HG02943 (cell line): Measurements from ENCODE around the gene BYSL.

Source experiments
- ATAC-seq: cut with Tn5 transposase; IDR thresholded peaks from one replicate; pipeline ENCODE4 v1.9.1; 2021; ENCODE audit warnings: mild to moderate bottlenecking, low read depth, moderate library complexity; ENCODE audit not compliant: unreplicated experiment

BYSL gene

GRCh38 chr6:41920921-41921711, at the start of gene BYSL, which contains the start of gene MED20:
Gene BYSL (plus strand): TSS chr6:41921499. CDS start chr6:41921563, 64 bp downstream.
Gene MED20 (minus strand): TSS chr6:41921139. CDS start chr6:41921018, 121 bp downstream.
- ATAC-seq: peak; percentile 90

- ATAC-seq: no peak
Observed at GRCh38 chr6:41871691-41872090, 49.6 kb upstream of the BYSL start.

- no peak for ATAC-seq
Observed at GRCh38 chr6:41872147-41872546, 49.2 kb upstream of the BYSL start.

GRCh38 chr6:41874741-41875140, 46.6 kb upstream of the BYSL start:
- ATAC-seq: no peak

- ATAC-seq: no peak
Observed at GRCh38 chr6:41877051-41877680, 44.1 kb upstream of the BYSL start.

GRCh38 chr6:41878246-41878645, 43.1 kb upstream of the BYSL start:
- ATAC-seq: no peak

- no peak for ATAC-seq
Observed at GRCh38 chr6:41878961-41879405, 42.3 kb upstream of the BYSL start.

GRCh38 chr6:41881506-41881905, 39.8 kb upstream of the BYSL start:
- no peak for ATAC-seq

GRCh38 chr6:41884957-41885356, 36.3 kb upstream of the BYSL start:
- ATAC-seq: no peak

- ATAC-seq: no peak
Observed at GRCh38 chr6:41885930-41886329, 35.4 kb upstream of the BYSL start.

- no peak for ATAC-seq
Observed at GRCh38 chr6:41887331-41887751, 34.0 kb upstream of the BYSL start.

GRCh38 chr6:41892921-41893564, 28.3 kb upstream of the BYSL start:
- no peak for ATAC-seq

- peak; percentile 27 for ATAC-seq
Observed at GRCh38 chr6:41894366-41895299, 26.7 kb upstream of the BYSL start.

GRCh38 chr6:41895300-41896233, 25.7 kb upstream of the BYSL start, which contains the start of gene USP49:
Gene USP49 (minus strand): TSS chr6:41895375. CDS start chr6:41806983, 88,392 bp downstream.
- peak; percentile 75 for ATAC-seq

GRCh38 chr6:41896281-41896680, 25.0 kb upstream of the BYSL start:
- no peak for ATAC-seq

GRCh38 chr6:41900861-41901260, 20.4 kb upstream of the BYSL start:
- ATAC-seq: no peak

GRCh38 chr6:41901882-41902519, 19.3 kb upstream of the BYSL start:
- no peak for ATAC-seq

GRCh38 chr6:41909727-41910126, 11.6 kb upstream of the BYSL start:
- ATAC-seq: no peak

- ATAC-seq: no peak
Observed at GRCh38 chr6:41914343-41914742, 7.0 kb upstream of the BYSL start.
